Keratinocyte (primary cell): ENCODE data around the gene PRXL2A. TPM values are rescaled to one million over a fixed set of nuclear protein-coding genes. Genes with fewer than 3 reads are reported as not detected.

ENCODE experiments used
- DNase-seq: peaks from one replicate; pipeline ENCODE4 v3.0.0-alpha.2; 2011; ENCODE audit warnings: low read depth, missing footprints, low spot score
- FAIRE-seq: peaks from 2 replicates; lab custom pipeline; 2011; peaks lifted over from hg19 to GRCh38; lab: Jason Lieb, UNC
- H2AFZ ChIP-seq: 2 replicates; pipeline ENCODE4 v1.6.0; 2012; ENCODE audit warnings: low read length, control low read depth, inconsistent platforms; ENCODE audit not compliant: control insufficient read depth
- H3K27ac ChIP-seq: 2 replicates; pipeline ENCODE4 v1.5.1; 2011; ENCODE audit warnings: low read length; ENCODE audit not compliant: control insufficient read depth, insufficient read depth
- H3K27me3 ChIP-seq: 3 replicates; pipeline ENCODE4 v1.6.0; 2011; ENCODE audit warnings: low read length; ENCODE audit not compliant: control insufficient read depth, insufficient read depth; ENCODE audit errors: extremely low read depth
- H3K36me3 ChIP-seq, 2 experiments: 2 replicates in 1 of 2; 3 replicates in 1 of 2; pipeline ENCODE4 v1.5.1; 2011; ENCODE audit warnings: low read length in 2 of 2, mild to moderate bottlenecking in 1 of 2; ENCODE audit not compliant: control insufficient read depth in 2 of 2, insufficient read depth in 2 of 2; ENCODE audit errors: extremely low read depth in 1 of 2
- H3K4me1 ChIP-seq: 3 replicates; pipeline ENCODE4 v1.5.1; 2011; ENCODE audit warnings: low read length; ENCODE audit not compliant: control insufficient read depth, insufficient read depth; ENCODE audit errors: extremely low read depth
- H3K4me2 ChIP-seq: 3 replicates; pipeline ENCODE4 v1.6.0; 2011; ENCODE audit warnings: low read depth, low read length; ENCODE audit not compliant: control insufficient read depth, insufficient read depth; ENCODE audit errors: extremely low read depth
- H3K4me3 ChIP-seq, 3 experiments: fragments of 200-600 bp in 1 of 3; sonication (generic) in 1 of 3; 2 replicates in 2 of 3; 3 replicates in 1 of 3; pipeline ENCODE4 v1.5.1; 2011 to 2016; ENCODE audit warnings: low read length in 3 of 3, mild to moderate bottlenecking in 3 of 3, control low read depth in 2 of 3, inconsistent platforms in 1 of 3, low read depth in 1 of 3, mixed read lengths in 1 of 3, mixed run types in 1 of 3, moderate library complexity in 1 of 3; ENCODE audit not compliant: control insufficient read depth in 2 of 3, insufficient read depth in 2 of 3; ENCODE audit errors: extremely low read depth in 1 of 3
- H3K79me2 ChIP-seq: 2 replicates; pipeline ENCODE4 v1.6.0; 2012; ENCODE audit warnings: low read length; ENCODE audit not compliant: control insufficient read depth, insufficient read depth
- H3K9ac ChIP-seq: 3 replicates; pipeline ENCODE4 v1.6.0; 2011; ENCODE audit warnings: low read length; ENCODE audit not compliant: control insufficient read depth, insufficient read depth; ENCODE audit errors: extremely low read depth
- H3K9me1 ChIP-seq: 3 replicates; pipeline ENCODE4 v1.6.0; 2011; ENCODE audit warnings: low read length; ENCODE audit not compliant: control insufficient read depth, insufficient read depth; ENCODE audit errors: extremely low read depth
- H3K9me3 ChIP-seq: 2 replicates; pipeline ENCODE4 v1.5.1; 2012; ENCODE audit warnings: low read depth, low read length; ENCODE audit not compliant: control insufficient read depth
- H4K20me1 ChIP-seq: 3 replicates; pipeline ENCODE4 v1.6.0; 2011; ENCODE audit warnings: low read length; ENCODE audit not compliant: control insufficient read depth, insufficient read depth; ENCODE audit errors: extremely low read depth
- EZH2 ChIP-seq: IDR thresholded peaks from one replicate; pipeline ENCODE4 v1.6.1; 2012; ENCODE audit warnings: inconsistent platforms, mild to moderate bottlenecking, low read length, moderate library complexity
- dilution Hi-C: fragments of 300-500 bp; cut with MboI; formaldehyde crosslinking; loops from one replicate; pipeline ENCODE4 v1.7.0; 2020; ENCODE audit warnings: low sequenced_read_pairs; ENCODE audit not compliant: extremely low pct_ligation_motif_present
- polyA plus RNA-seq, 5 experiments: library from polyadenylated mRNA; depleted of rRNA in 3 of 5; stranded (reverse) in 3 of 5; stranded (forward) in 1 of 5; unstranded in 1 of 5; fragments of >200 nt; gene quantifications; 1 replicate in 1 of 5; 2 replicates in 3 of 5; 3 replicates in 1 of 5; pipeline versions ENCODE4 v1.2.1 to v1.2.3, GENCODE V29; 2011 to 2012; ENCODE audit warnings: missing spikeins in 2 of 5, low read depth in 1 of 5, low replicate concordance in 1 of 5
- TF ChIP-seq, protein P1 (sequence below), 3 experiments: IDR thresholded peaks in 1 of 3; conservative IDR thresholded peaks in 1 of 3; optimal IDR thresholded peaks in 1 of 3; 2 replicates in 2 of 3; 3 replicates in 1 of 3; pipeline versions ENCODE3 to v1.5.1; 2011; ENCODE audit warnings: low read length in 3 of 3, mild to moderate bottlenecking in 3 of 3, moderate library complexity in 2 of 3, control low read depth in 1 of 3, inconsistent platforms in 1 of 3; ENCODE audit not compliant: insufficient read depth in 2 of 3; ENCODE audit errors: extremely low read depth in 1 of 3

PRXL2A gene
- polyA plus RNA-seq, 1 donor (not counting 4 experiments of a cell fraction or from before 2014, with no cell fraction given), result 71.6 TPM

DNA sequence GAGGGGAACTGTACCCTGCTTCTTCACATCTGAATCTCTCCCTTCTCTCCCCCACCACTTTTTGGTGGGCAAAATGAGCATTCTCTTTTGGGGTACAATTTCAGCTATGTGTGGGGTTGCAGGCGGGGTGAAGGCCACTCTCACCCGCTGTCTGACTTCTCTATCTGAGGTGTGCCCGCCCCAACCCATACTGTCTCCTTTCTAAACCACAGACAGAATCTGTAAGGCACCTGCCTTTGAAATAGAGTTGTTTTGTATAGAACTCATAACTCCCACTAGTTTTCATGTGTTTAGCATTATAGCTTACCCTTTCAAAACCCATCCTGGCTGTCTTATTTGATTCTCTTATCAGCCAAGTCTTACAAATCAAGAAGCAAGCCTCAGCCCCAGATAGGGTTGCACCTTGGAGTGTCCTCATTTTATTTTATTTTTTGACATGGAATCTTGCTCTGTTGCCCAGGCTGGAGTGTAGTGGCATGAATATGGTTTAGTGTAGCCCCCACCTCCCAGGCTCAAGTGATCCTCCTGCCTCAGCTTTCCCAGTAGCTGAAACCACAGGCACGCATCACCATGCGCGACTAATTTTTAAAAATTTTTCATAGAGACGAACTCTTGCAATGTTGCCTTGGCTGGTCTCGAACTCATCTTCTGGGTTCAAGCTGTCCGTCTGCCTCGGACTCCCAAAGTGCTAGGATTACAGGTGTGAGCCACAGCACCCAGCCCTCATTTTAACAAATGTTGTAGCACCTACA, 57.7 kb downstream of the PRXL2A start:
- Histone ChIP-seq H2AFZ (no peak overlapping the region), H3K4me3 (no peak overlapping the region), H3K79me2 (peaks cover 88% of the 10 kb centered on the region), H3K9me3 (no peaks in the 10 kb centered on the region), H4K20me1 (peaks cover 30% of the 10 kb centered on the region), H3K4me2 (peak overlapping the region; percentile 35), H3K4me1 (peaks cover 98% of the 10 kb centered on the region), H3K27me3 (no peaks in the 10 kb centered on the region), H3K27ac (peak overlapping the region; percentile 84), H3K9ac (no peak overlapping the region), H3K36me3 (peaks cover 15 to 24% of the 10 kb centered on the region in 2 experiments), H3K9me1 (peaks cover 8% of the 10 kb centered on the region)
- dilution Hi-C loops, result no loop called here
- DNase-seq, result no peak
- TF ChIP-seq, protein P1, sequence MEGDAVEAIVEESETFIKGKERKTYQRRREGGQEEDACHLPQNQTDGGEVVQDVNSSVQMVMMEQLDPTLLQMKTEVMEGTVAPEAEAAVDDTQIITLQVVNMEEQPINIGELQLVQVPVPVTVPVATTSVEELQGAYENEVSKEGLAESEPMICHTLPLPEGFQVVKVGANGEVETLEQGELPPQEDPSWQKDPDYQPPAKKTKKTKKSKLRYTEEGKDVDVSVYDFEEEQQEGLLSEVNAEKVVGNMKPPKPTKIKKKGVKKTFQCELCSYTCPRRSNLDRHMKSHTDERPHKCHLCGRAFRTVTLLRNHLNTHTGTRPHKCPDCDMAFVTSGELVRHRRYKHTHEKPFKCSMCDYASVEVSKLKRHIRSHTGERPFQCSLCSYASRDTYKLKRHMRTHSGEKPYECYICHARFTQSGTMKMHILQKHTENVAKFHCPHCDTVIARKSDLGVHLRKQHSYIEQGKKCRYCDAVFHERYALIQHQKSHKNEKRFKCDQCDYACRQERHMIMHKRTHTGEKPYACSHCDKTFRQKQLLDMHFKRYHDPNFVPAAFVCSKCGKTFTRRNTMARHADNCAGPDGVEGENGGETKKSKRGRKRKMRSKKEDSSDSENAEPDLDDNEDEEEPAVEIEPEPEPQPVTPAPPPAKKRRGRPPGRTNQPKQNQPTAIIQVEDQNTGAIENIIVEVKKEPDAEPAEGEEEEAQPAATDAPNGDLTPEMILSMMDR (optimal IDR thresholded peaks at IDR 0.05 in 1 of 3, IDR thresholded peaks at IDR 0.05 in 1 of 3, conservative IDR thresholded peaks at IDR 0.05 in 1 of 3; ENCODE audit: extremely low read depth in 1 of 3, insufficient read depth in 2 of 3, low read length in 3 of 3), result no peak
- no peak for TF ChIP-seq EZH2
- FAIRE-seq, result no peak

DNA sequence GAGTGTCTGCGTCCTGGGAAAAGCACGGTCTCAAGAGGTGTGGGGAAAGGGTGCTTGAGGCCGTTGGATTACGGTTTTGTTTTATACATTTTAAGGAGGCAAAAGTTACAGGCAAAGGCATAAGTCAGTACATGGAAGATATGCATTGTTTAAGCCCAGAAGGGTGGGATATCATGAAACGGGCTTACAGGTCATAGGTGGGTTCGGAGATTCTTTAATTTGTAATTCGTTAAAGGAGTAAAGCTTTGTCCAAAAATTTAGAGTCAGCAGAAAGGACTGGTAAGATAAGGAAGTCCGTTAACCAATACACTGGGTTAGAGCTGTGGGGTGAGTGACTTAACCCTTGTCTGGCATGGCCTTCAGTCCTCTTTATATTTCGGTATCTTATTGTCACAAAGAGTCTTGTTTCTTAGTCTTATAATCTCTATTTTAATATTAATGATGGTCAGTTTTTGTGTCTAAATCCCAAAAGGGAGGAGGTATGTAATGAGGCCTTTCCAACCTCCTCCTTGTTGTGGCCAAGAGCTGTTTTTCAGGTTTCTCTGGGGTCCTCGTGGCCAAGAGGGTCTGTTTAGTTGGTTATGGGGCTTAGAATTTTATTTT, 58.5 kb downstream of the PRXL2A start:
- peaks cover 98% of the 10 kb centered on the region for H3K4me1 ChIP-seq
- no peak overlapping the region for H3K4me3 ChIP-seq
- no peak for TF ChIP-seq EZH2
- TF ChIP-seq, protein P1 (optimal IDR thresholded peaks at IDR 0.05 in 1 of 3, IDR thresholded peaks at IDR 0.05 in 1 of 3, conservative IDR thresholded peaks at IDR 0.05 in 1 of 3; ENCODE audit: extremely low read depth in 1 of 3, insufficient read depth in 2 of 3, low read length in 3 of 3), result no peak
- dilution Hi-C loops, result no loop called here
- H3K4me2 ChIP-seq, result no peak overlapping the region
- peak overlapping the region; percentile 19 for H3K9ac ChIP-seq
- peaks cover 15 to 25% of the 10 kb centered on the region in 2 experiments for H3K36me3 ChIP-seq
- DNase-seq (no peak), FAIRE-seq (no peak)
- H2AFZ ChIP-seq, result no peak overlapping the region
- no peaks in the 10 kb centered on the region for H3K27me3 ChIP-seq
- H3K79me2 ChIP-seq, result peaks cover 80% of the 10 kb centered on the region
- H3K9me1 ChIP-seq, result peaks cover 4% of the 10 kb centered on the region
- H3K9me3 ChIP-seq, result no peaks in the 10 kb centered on the region
- H3K27ac ChIP-seq, result peak overlapping the region; percentile 34
- peaks cover 23% of the 10 kb centered on the region for H4K20me1 ChIP-seq
